PC-9 (cell line): ENCODE results near the gene GNAQ.

Experiments
- EZH2 ChIP-seq: fragments of 200-600 bp; sonication (generic); IDR thresholded peaks from 2 replicates; pipeline ENCODE4 v1.8.0; 2017; ENCODE audit warnings: antibody characterized with exemption, low read depth
- TF ChIP-seq, protein P1 (sequence below): fragments of 200-600 bp; sonication (generic); conservative IDR thresholded peaks from 2 replicates; pipeline ENCODE4 v1.6.1; 2017; ENCODE audit warnings: mixed run types, antibody characterized with exemption, mild to moderate bottlenecking, moderate library complexity

DNA sequence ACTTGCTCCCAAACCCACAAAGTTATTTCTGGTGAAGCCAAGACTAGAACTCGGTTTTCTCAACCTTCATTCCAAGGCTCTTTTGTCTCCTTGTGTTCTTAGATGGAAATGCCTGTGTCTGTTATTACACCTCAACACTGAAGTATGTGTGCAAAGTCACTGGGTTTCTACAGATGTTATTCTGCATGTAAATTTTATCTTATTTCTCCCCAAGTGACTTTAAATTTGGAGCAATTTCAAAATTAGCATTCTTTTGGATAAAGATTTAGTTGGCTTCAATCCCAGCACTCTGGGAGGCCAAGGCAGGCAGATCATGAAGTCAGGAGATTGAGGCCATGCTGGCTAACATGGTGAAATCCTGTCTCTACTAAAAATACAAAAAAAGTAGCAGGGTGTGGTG is 279.1 kb downstream of the GNAQ start:
- TF ChIP-seq, protein P1, sequence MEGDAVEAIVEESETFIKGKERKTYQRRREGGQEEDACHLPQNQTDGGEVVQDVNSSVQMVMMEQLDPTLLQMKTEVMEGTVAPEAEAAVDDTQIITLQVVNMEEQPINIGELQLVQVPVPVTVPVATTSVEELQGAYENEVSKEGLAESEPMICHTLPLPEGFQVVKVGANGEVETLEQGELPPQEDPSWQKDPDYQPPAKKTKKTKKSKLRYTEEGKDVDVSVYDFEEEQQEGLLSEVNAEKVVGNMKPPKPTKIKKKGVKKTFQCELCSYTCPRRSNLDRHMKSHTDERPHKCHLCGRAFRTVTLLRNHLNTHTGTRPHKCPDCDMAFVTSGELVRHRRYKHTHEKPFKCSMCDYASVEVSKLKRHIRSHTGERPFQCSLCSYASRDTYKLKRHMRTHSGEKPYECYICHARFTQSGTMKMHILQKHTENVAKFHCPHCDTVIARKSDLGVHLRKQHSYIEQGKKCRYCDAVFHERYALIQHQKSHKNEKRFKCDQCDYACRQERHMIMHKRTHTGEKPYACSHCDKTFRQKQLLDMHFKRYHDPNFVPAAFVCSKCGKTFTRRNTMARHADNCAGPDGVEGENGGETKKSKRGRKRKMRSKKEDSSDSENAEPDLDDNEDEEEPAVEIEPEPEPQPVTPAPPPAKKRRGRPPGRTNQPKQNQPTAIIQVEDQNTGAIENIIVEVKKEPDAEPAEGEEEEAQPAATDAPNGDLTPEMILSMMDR, result no peak
- TF ChIP-seq EZH2, result no peak
